Measurements from ENCODE around the gene CARD10. TPM values are rescaled to one million over a fixed set of nuclear protein-coding genes. Genes with fewer than 3 reads are reported as not detected.

Gene CARD10
- total and polyA plus RNA-seq, 2 of the 13 experiments (the other 11 are each of a cell fraction or from before 2014, with no cell fraction given) = 35.2 to 55.8 TPM

DNA sequence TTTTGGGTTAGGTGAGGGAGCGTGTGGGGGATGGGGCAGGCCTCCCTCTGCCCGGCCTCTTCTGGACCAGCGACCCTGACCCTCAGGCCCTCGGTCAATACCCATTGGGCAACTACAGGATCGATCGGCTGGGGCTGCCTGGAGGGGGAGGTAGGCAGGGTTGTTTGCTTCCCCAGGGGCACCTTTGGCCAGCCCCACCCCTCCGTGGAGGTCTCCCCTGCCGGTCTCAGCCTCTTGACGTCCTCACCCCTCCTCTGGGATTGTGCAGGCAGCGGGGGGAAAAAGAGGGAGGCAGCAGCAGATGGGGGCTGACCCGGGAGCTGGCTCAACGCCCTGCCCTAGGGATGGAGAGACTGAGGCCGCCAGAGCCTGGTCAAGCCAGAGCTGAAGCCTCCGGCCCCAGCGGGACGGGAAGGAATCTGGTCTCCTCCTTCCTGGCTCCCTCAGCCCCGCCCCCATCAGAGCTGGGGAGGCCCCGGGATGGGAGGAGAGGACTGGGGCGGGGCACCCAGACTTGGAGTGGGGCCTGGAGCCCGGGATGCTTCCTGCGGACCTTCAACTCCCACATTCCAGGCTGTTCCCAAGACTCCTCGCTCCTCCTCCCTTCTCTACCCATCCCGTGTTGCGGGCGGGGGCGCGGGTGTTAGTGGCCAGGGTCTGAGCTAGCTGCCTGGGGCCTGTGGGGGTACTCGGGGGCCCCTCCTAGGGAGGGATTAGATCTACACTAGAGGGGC is 26.7 kb upstream of the CARD10 start (continued):
- TF ChIP-seq, protein P1, sequence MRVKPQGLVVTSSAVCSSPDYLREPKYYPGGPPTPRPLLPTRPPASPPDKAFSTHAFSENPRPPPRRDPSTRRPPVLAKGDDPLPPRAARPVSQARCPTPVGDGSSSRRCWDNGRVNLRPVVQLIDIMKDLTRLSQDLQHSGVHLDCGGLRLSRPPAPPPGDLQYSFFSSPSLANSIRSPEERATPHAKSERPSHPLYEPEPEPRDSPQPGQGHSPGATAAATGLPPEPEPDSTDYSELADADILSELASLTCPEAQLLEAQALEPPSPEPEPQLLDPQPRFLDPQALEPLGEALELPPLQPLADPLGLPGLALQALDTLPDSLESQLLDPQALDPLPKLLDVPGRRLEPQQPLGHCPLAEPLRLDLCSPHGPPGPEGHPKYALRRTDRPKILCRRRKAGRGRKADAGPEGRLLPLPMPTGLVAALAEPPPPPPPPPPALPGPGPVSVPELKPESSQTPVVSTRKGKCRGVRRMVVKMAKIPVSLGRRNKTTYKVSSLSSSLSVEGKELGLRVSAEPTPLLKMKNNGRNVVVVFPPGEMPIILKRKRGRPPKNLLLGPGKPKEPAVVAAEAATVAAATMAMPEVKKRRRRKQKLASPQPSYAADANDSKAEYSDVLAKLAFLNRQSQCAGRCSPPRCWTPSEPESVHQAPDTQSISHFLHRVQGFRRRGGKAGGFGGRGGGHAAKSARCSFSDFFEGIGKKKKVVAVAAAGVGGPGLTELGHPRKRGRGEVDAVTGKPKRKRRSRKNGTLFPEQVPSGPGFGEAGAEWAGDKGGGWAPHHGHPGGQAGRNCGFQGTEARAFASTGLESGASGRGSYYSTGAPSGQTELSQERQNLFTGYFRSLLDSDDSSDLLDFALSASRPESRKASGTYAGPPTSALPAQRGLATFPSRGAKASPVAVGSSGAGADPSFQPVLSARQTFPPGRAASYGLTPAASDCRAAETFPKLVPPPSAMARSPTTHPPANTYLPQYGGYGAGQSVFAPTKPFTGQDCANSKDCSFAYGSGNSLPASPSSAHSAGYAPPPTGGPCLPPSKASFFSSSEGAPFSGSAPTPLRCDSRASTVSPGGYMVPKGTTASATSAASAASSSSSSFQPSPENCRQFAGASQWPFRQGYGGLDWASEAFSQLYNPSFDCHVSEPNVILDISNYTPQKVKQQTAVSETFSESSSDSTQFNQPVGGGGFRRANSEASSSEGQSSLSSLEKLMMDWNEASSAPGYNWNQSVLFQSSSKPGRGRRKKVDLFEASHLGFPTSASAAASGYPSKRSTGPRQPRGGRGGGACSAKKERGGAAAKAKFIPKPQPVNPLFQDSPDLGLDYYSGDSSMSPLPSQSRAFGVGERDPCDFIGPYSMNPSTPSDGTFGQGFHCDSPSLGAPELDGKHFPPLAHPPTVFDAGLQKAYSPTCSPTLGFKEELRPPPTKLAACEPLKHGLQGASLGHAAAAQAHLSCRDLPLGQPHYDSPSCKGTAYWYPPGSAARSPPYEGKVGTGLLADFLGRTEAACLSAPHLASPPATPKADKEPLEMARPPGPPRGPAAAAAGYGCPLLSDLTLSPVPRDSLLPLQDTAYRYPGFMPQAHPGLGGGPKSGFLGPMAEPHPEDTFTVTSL (CRISPR knock-in tag; IDR thresholded peaks at IDR 0.05; ENCODE audit: borderline replicate concordance) = peak; percentile 76; the same call in 1 of the 2 replicates
- no peak; the same call in 1 of the 2 replicates for TF ChIP-seq ZNF317 (CRISPR knock-in tag; IDR thresholded peaks at IDR 0.05)
- no peak for TF ChIP-seq TAF15 (IDR thresholded peaks at IDR 0.05; ENCODE audit: low read depth, low read length, poor library complexity, severe bottlenecking)
- TF ChIP-seq CBX2 (IDR thresholded peaks at IDR 0.05; ENCODE audit: low read depth, low read length) = no peak
- no peak for TF ChIP-seq CBX2 (CRISPR knock-in tag; IDR thresholded peaks at IDR 0.05; ENCODE audit: low read depth)
- no peak for TF ChIP-seq ZNF354B (CRISPR knock-in tag; IDR thresholded peaks at IDR 0.05)
- peak; percentile 59; the same call in 1 of the 2 replicates for TF ChIP-seq ZNF563 (CRISPR knock-in tag; IDR thresholded peaks at IDR 0.05)
- peak; percentile 86 for TF ChIP-seq TEAD3 (CRISPR knock-in tag; optimal IDR thresholded peaks at IDR 0.05; ENCODE audit: borderline replicate concordance)
- TF ChIP-seq CHD4 (IDR thresholded peaks at IDR 0.05; ENCODE audit: borderline replicate concordance, low read length) = peak; percentile 44; the same call in 1 of the 2 replicates
- TF ChIP-seq FLYWCH1 (CRISPR knock-in tag; IDR thresholded peaks at IDR 0.05) = no peak
- TF ChIP-seq, protein P2, sequence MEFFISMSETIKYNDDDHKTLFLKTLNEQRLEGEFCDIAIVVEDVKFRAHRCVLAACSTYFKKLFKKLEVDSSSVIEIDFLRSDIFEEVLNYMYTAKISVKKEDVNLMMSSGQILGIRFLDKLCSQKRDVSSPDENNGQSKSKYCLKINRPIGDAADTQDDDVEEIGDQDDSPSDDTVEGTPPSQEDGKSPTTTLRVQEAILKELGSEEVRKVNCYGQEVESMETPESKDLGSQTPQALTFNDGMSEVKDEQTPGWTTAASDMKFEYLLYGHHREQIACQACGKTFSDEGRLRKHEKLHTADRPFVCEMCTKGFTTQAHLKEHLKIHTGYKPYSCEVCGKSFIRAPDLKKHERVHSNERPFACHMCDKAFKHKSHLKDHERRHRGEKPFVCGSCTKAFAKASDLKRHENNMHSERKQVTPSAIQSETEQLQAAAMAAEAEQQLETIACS (CRISPR knock-in tag; IDR thresholded peaks at IDR 0.05) = no peak
- TF ChIP-seq, protein P3, sequence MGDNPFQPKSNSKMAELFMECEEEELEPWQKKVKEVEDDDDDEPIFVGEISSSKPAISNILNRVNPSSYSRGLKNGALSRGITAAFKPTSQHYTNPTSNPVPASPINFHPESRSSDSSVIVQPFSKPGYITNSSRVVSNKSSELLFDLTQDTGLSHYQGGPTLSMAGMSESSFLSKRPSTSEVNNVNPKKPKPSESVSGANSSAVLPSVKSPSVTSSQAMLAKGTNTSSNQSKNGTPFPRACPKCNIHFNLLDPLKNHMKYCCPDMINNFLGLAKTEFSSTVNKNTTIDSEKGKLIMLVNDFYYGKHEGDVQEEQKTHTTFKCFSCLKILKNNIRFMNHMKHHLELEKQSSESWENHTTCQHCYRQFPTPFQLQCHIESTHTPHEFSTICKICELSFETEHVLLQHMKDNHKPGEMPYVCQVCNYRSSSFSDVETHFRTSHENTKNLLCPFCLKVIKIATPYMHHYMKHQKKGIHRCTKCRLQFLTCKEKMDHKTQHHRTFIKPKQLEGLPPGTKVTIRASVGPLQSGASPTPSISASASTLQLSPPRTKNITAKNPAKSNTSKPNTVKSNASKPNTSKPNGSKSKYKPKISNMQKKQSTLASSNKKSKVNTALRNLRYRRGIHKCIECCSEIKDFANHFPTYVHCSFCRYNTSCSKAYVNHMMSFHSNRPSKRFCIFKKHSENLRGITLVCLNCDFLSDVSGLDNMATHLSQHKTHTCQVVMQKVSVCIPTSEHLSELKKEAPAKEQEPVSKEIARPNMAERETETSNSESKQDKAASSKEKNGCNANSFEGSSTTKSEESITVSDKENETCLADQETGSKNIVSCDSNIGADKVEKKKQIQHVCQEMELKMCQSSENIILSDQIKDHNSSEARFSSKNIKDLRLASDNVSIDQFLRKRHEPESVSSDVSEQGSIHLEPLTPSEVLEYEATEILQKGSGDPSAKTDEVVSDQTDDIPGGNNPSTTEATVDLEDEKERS (CRISPR knock-in tag; IDR thresholded peaks at IDR 0.05) = no peak

Measured in HepG2 (cell line).